Gastrocnemius medialis (tissue), 4 donors: ENCODE measurements around the gene OTOP3. TPM values are rescaled to one million over a fixed set of nuclear protein-coding genes. Genes with fewer than 3 reads are reported as not detected.
A peak's percentile ranks its signal among the peaks of the same experiment; 100 is the strongest.

Experiments used
- ATAC-seq, 2 donors: fragments of 150-250 bp; one replicate each; pipeline ENCODE4 v1.9.1; 2016
- DNase-seq, 2 donors: peaks; one replicate each; pipeline ENCODE4 v3.0.0-alpha.2; 2019
- H3K27ac ChIP-seq, 4 donors: fragments of 200-600 bp; sonication (generic); 1 replicate in 1 of 4; 2 replicates in 3 of 4; pipeline ENCODE4 v1.5.1; 2016 to 2018; ENCODE audit warnings: mild to moderate bottlenecking in 2 of 4, moderate library complexity in 1 of 4
- H3K27me3 ChIP-seq, 3 donors: fragments of 200-600 bp; sonication (generic) in 2 of 3; 1 replicate in 1 of 3; 2 replicates in 2 of 3; pipeline versions ENCODE4 v1.5.1 to v1.6.0; 2016 to 2019; ENCODE audit warnings: mild to moderate bottlenecking in 1 of 3, moderate library complexity in 1 of 3
- H3K36me3 ChIP-seq, 2 donors: fragments of 200-600 bp; sonication (generic) in 1 of 2; one replicate each; pipeline ENCODE4 v1.5.1; 2017 to 2018
- H3K4me1 ChIP-seq, 2 donors: fragments of 200-600 bp; sonication (generic) in 1 of 2; one replicate each; pipeline ENCODE4 v1.5.1; 2016 to 2017; ENCODE audit warnings: mild to moderate bottlenecking in 2 of 2
- H3K4me3 ChIP-seq, 4 donors: fragments of 200-600 bp; sonication (generic) in 3 of 4; 1 replicate in 1 of 4; 2 replicates in 3 of 4; pipeline ENCODE4 v1.5.1; 2016 to 2019; ENCODE audit warnings: mild to moderate bottlenecking in 2 of 4
- H3K9me3 ChIP-seq, 3 donors: fragments of 200-600 bp; sonication (generic) in 2 of 3; 1 replicate in 1 of 3; 2 replicates in 2 of 3; pipeline ENCODE4 v1.5.1; 2016 to 2019
- CTCF ChIP-seq, 5 experiments: fragments of 450-650 bp in 3 of 5; fragments of 200-600 bp in 2 of 5; sonication (generic) in 2 of 5; IDR thresholded peaks in 4 of 5; conservative IDR thresholded peaks in 1 of 5; 1 replicate in 4 of 5; 2 replicates in 1 of 5; pipeline ENCODE4 v1.5.1; 2016 to 2019; ENCODE audit warnings: antibody characterized with exemption in 5 of 5, mild to moderate bottlenecking in 3 of 5, moderate library complexity in 3 of 5
- POLR2A ChIP-seq, 2 donors: fragments of 450-650 bp; IDR thresholded peaks; one replicate each; pipeline ENCODE4 v1.6.1; 2017; ENCODE audit warnings: antibody characterized with exemption in 2 of 2, mild to moderate bottlenecking in 2 of 2, moderate library complexity in 2 of 2
- in situ Hi-C, 4 donors: fragments of 200-750 bp; cut with MboI; loops; one replicate each; pipeline versions ENCODE4 v1.15.0 to v1.8.0; 2017; ENCODE audit warnings: low sequenced_read_pairs in 4 of 4
- intact Hi-C: fragments of 100-400 bp; cut with DNase I; formaldehyde crosslinking; loops from one replicate; pipeline ENCODE4 v1.15.1; 2023; ENCODE audit warnings: low total_unique reads
- total RNA-seq, 4 donors: library from RNA; depleted of rRNA; stranded (reverse); fragments of >200 nt; gene quantifications; one replicate each; pipeline versions ENCODE4 v1.1.0 to v1.2.3, GENCODE V29; 2016

Gene OTOP3
- total RNA-seq, 4 donors from 2014 or later = not detected

- ATAC-seq (peak in 1 of 2 donors; percentile 73), DNase-seq (peak; percentile 14 to 24)
- no peak overlapping the region for H3K27ac ChIP-seq
- H3K9me3 ChIP-seq = no peaks in the 10 kb centered on the region
- peaks cover 0 to 14% of the 10 kb centered on the region in 2 donors for H3K4me1 ChIP-seq
- H3K36me3 ChIP-seq = no peaks in the 10 kb centered on the region
- intact Hi-C loops (loop anchor here (1.0 kb wide), 1 partner anchor 35 kb away; no protein-coding TSS in a partner anchor), in situ Hi-C loops (no loop called here)
- H3K27me3 ChIP-seq = peaks cover 49 to 58% (median 56%) of the 10 kb centered on the region in 3 donors
- peak in 4 of 5 experiments; percentile 39 to 78 (median 62) for TF ChIP-seq CTCF (IDR thresholded peaks at IDR 0.05 in 4 of 5, conservative IDR thresholded peaks at IDR 0.05 in 1 of 5)
- TF ChIP-seq POLR2A (IDR thresholded peaks at IDR 0.05) = no peak
- peak overlapping the region; percentile 10 to 54 (median 42) for H3K4me3 ChIP-seq
These were observed 12.0 kb upstream of the OTOP3 start for GRCh38 chr17:74923538-74924249.

DNA sequence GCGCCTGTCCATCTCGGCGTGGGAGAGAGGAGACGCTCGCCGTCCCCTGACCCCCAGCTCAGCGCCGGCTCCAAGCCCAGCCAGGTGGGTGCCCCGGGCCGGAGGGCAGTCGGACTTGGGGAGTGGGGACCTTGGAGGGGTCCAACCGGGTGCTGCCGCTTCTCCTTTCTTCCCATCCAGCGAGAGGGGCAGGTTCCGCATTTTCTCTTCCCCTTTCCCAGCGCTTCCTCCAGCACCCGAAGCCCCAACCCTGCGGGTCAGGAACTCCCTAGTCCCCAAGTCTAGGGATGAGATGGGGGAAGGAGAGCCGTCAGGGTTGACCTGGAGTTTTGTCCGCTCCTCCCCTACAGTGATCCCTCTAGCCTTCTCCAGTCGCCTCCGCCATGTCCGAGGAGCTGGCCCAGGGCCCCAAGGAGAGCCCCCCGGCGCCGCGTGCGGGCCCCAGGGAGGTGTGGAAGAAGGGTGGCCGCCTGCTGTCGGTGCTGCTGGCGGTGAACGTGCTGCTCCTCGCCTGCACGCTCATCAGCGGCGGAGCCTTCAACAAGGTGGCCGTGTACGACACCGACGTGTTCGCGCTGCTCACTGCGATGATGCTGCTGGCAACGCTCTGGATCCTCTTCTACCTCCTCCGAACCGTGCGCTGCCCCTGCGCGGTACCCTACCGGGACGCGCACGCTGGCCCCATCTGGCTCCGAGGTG lies 11.3 kb upstream of the OTOP3 start, which contains the start of gene OTOP2:
Gene OTOP2 (plus strand): TSS at position 24 of the 699 bp plus-strand sequence. CDS start 360 bp downstream, at position 384.
- Histone ChIP-seq H3K27me3 (peaks cover 49 to 58% (median 56%) of the 10 kb centered on the region in 3 donors), H3K4me3 (peak within 1 kb of the TSS; percentile 10 to 54 (median 42)), H3K4me1 (peaks cover 0 to 14% of the 10 kb centered on the region in 2 donors), H3K27ac (no peak within 1 kb of the TSS), H3K9me3 (no peaks in the 10 kb centered on the region), H3K36me3 (no peaks in the 10 kb centered on the region)
- ATAC-seq (no peak), DNase-seq (peak; percentile 12 to 20)
- in situ Hi-C loops = no loop called here
- intact Hi-C loops = no loop called here
- TF ChIP-seq POLR2A (IDR thresholded peaks at IDR 0.05) (no peak), CTCF (IDR thresholded peaks at IDR 0.05 in 4 of 5, conservative IDR thresholded peaks at IDR 0.05 in 1 of 5) (no peak)

GRCh38 chr17:74925242-74925641 lies 10.5 kb upstream of the OTOP3 start:
- Histone ChIP-seq H3K4me3 (no peak overlapping the region), H3K27me3 (peaks cover 49 to 58% (median 56%) of the 10 kb centered on the region in 3 donors), H3K27ac (no peak overlapping the region), H3K4me1 (peaks cover 0 to 14% of the 10 kb centered on the region in 2 donors), H3K36me3 (no peaks in the 10 kb centered on the region), H3K9me3 (no peaks in the 10 kb centered on the region)
- in situ Hi-C loops = no loop called here
- intact Hi-C loops = no loop called here
- ATAC-seq = no peak
- no peak for TF ChIP-seq CTCF (IDR thresholded peaks at IDR 0.05 in 4 of 5, conservative IDR thresholded peaks at IDR 0.05 in 1 of 5)
- TF ChIP-seq POLR2A (IDR thresholded peaks at IDR 0.05) = no peak
- DNase-seq = no peak

GRCh38 chr17:74928786-74929185 lies 6.9 kb upstream of the OTOP3 start:
- DNase-seq = no peak
- H3K4me3 ChIP-seq = no peak overlapping the region
- no peaks in the 10 kb centered on the region for H3K9me3 ChIP-seq
- no peak overlapping the region for H3K27ac ChIP-seq
- peaks cover 0 to 3% of the 10 kb centered on the region in 2 donors for H3K4me1 ChIP-seq
- TF ChIP-seq CTCF (IDR thresholded peaks at IDR 0.05 in 4 of 5, conservative IDR thresholded peaks at IDR 0.05 in 1 of 5) (no peak), POLR2A (IDR thresholded peaks at IDR 0.05) (no peak)
- H3K36me3 ChIP-seq = no peaks in the 10 kb centered on the region
- no peak for ATAC-seq
- peaks cover 41 to 53% (median 43%) of the 10 kb centered on the region in 3 donors for H3K27me3 ChIP-seq
- intact Hi-C loops = no loop called here
- in situ Hi-C loops = no loop called here
